IMR-90 (cell line): Measurements from ENCODE around the gene TNFSF12. TPM values are rescaled to one million over a fixed set of nuclear protein-coding genes. Genes with fewer than 3 reads are reported as not detected.
A peak's percentile ranks its signal among the peaks of the same experiment; 100 is the strongest.

ENCODE experiments used
- ATAC-seq: fragments of 200-7000 bp; cut with Tn5 transposase; 2 replicates; pipeline ENCODE4 v1.9.1; 2020; ENCODE audit warnings: low read depth, mild to moderate bottlenecking, moderate library complexity
- BruUV-seq: library from RNA; stranded (reverse); fragments of 400-500 nt; replicated peaks from 2 replicates; lab custom pipeline; 2021; lab: Mats Ljungman, UMichigan
- CTCF ChIA-PET: fragments of 300-600 bp; formaldehyde crosslinking; extraction: SDS; loops from one replicate; lab custom pipeline; 2021; ENCODE audit warnings: antibody characterized with exemption; lab: Yijun Ruan, JAX
- POLR2A ChIA-PET: fragments of 300-600 bp; sonication (Branson Sonifier 250); formaldehyde crosslinking; loops from one replicate; lab custom pipeline; 2022; ENCODE audit warnings: antibody characterized with exemption; ENCODE audit not compliant: unreplicated experiment; lab: Charles Lee
- DNase-seq: peaks from one replicate; pipeline ENCODE4 v3.0.0; 2013
- H2AFZ ChIP-seq: replicated peaks from 2 replicates; pipeline ENCODE3; 2013; ENCODE audit warnings: low read length, mild to moderate bottlenecking; ENCODE audit not compliant: poor library complexity
- H2AK5ac ChIP-seq: 2 replicates; pipeline ENCODE4 v1.6.1; 2013; ENCODE audit warnings: low read depth, low read length, inconsistent platforms
- H2AK9ac ChIP-seq: replicated peaks from 2 replicates; pipeline ENCODE3; 2013; ENCODE audit warnings: mild to moderate bottlenecking, low read depth, low read length, moderate library complexity; ENCODE audit not compliant: poor library complexity
- H2BK120ac ChIP-seq: 2 replicates; pipeline ENCODE4 v1.6.1; 2013; ENCODE audit warnings: low read depth, low read length, inconsistent platforms
- H2BK15ac ChIP-seq: 3 replicates; pipeline ENCODE4 v1.6.1; 2013; ENCODE audit warnings: low read depth, low read length, inconsistent platforms
- H2BK20ac ChIP-seq: 2 replicates; pipeline ENCODE4 v1.6.1; 2013; ENCODE audit warnings: low read depth, mild to moderate bottlenecking, inconsistent platforms, low read length, moderate library complexity
- H2BK5ac ChIP-seq: 2 replicates; pipeline ENCODE4 v1.6.1; 2013; ENCODE audit warnings: mild to moderate bottlenecking, low read depth, low read length, inconsistent platforms; ENCODE audit not compliant: poor library complexity, severe bottlenecking
- H3K14ac ChIP-seq: replicated peaks from 2 replicates; pipeline ENCODE4 v1.6.1; 2013; ENCODE audit warnings: low read depth, low read length, inconsistent platforms
- H3K18ac ChIP-seq: 2 replicates; pipeline ENCODE4 v1.6.1; 2013; ENCODE audit warnings: low read depth, low read length, control low read depth
- H3K23ac ChIP-seq: 2 replicates; pipeline ENCODE4 v1.6.1; 2013; ENCODE audit warnings: low read depth, low read length, inconsistent platforms
- H3K27ac ChIP-seq: 2 replicates; pipeline ENCODE4 v1.5.1; 2013; ENCODE audit warnings: mild to moderate bottlenecking, control low read depth, low read length; ENCODE audit not compliant: insufficient read depth
- H3K27me3 ChIP-seq: 2 replicates; pipeline ENCODE4 v1.6.1; 2013; ENCODE audit warnings: low read length; ENCODE audit not compliant: control insufficient read depth, insufficient read depth
- H3K36me3 ChIP-seq: 2 replicates; pipeline ENCODE4 v1.6.1; 2013; ENCODE audit warnings: low read length, mixed read lengths; ENCODE audit not compliant: control insufficient read depth, insufficient read depth
- H3K4ac ChIP-seq: 2 replicates; pipeline ENCODE4 v1.6.1; 2013; ENCODE audit warnings: low read depth, low read length, inconsistent platforms
- H3K4me1 ChIP-seq: 2 replicates; pipeline ENCODE4 v1.6.1; 2013; ENCODE audit warnings: low read length, mixed read lengths; ENCODE audit not compliant: control insufficient read depth, insufficient read depth
- H3K4me2 ChIP-seq: 2 replicates; pipeline ENCODE4 v1.6.1; 2013; ENCODE audit warnings: low read depth, mild to moderate bottlenecking, control low read depth, low read length, moderate library complexity
- H3K4me3 ChIP-seq: 2 replicates; pipeline ENCODE4 v1.5.1; 2013; ENCODE audit warnings: low read depth, mild to moderate bottlenecking, control low read depth, low read length, moderate library complexity; ENCODE audit not compliant: insufficient read depth
- H3K56ac ChIP-seq: 2 replicates; pipeline ENCODE4 v1.6.1; 2013; ENCODE audit warnings: low read length, inconsistent platforms; ENCODE audit not compliant: insufficient read depth; ENCODE audit errors: extremely low read depth
- H3K79me1 ChIP-seq, 2 experiments: 2 replicates each; pipeline ENCODE4 v1.6.1; 2013; ENCODE audit warnings: low read length in 2 of 2, inconsistent platforms in 1 of 2, low read depth in 1 of 2
- H3K9ac ChIP-seq: 2 replicates; pipeline ENCODE4 v1.6.1; 2013; ENCODE audit warnings: low read depth, low read length, control low read depth
- H3K9me1 ChIP-seq: 2 replicates; pipeline ENCODE4 v1.6.1; 2013; ENCODE audit warnings: low read length, inconsistent platforms; ENCODE audit not compliant: insufficient read depth
- H3K9me3 ChIP-seq: 2 replicates; pipeline ENCODE4 v1.6.1; 2013; ENCODE audit warnings: low read length; ENCODE audit not compliant: control insufficient read depth, insufficient read depth
- H4K20me1 ChIP-seq: 2 replicates; pipeline ENCODE4 v1.6.1; 2013; ENCODE audit warnings: low read length, inconsistent platforms; ENCODE audit not compliant: insufficient read depth
- H4K5ac ChIP-seq: 2 replicates; pipeline ENCODE4 v1.6.1; 2013; ENCODE audit warnings: mild to moderate bottlenecking, low read depth, low read length, control low read depth
- H4K8ac ChIP-seq, 2 experiments: 2 replicates each; pipeline ENCODE4 v1.6.1; 2013; ENCODE audit warnings: low read depth in 2 of 2, low read length in 2 of 2, control low read depth in 1 of 2, inconsistent platforms in 1 of 2
- H4K91ac ChIP-seq: 2 replicates; pipeline ENCODE4 v1.6.1; 2013; ENCODE audit warnings: low read depth, low read length, inconsistent platforms; ENCODE audit not compliant: insufficient read depth
- CEBPB ChIP-seq: IDR thresholded peaks from 2 replicates; pipeline ENCODE4 v1.6.1; 2012; ENCODE audit warnings: low read depth, low read length, improper control_type of control experiment
- CHD1 ChIP-seq: IDR thresholded peaks from 2 replicates; pipeline ENCODE4 v1.6.1; 2012; ENCODE audit warnings: low read depth, low read length, improper control_type of control experiment
- CTCF ChIP-seq: conservative IDR thresholded peaks from 2 replicates; pipeline ENCODE4 v1.5.1; 2012; ENCODE audit warnings: mild to moderate bottlenecking, low read depth, low read length, improper control_type of control experiment
- ELK1 ChIP-seq: fragments of 150-350 bp; IDR thresholded peaks from 2 replicates; pipeline ENCODE4 v1.6.1; 2016; ENCODE audit warnings: low read depth, mild to moderate bottlenecking, low read length, moderate library complexity, borderline replicate concordance
- FOS ChIP-seq: fragments of 150-350 bp; IDR thresholded peaks from 2 replicates; pipeline ENCODE4 v1.6.1; 2016; ENCODE audit warnings: low read depth, low read length
- MAFK ChIP-seq: IDR thresholded peaks from 2 replicates; pipeline ENCODE4 v1.6.1; 2012; ENCODE audit warnings: low read depth, low read length, improper control_type of control experiment
- MAZ ChIP-seq: IDR thresholded peaks from 2 replicates; pipeline ENCODE4 v1.6.1; 2012; ENCODE audit warnings: low read depth, mild to moderate bottlenecking, low read length, improper control_type of control experiment, moderate library complexity, borderline replicate concordance
- MXI1 ChIP-seq: IDR thresholded peaks from 2 replicates; pipeline ENCODE4 v1.6.1; 2012; ENCODE audit warnings: low read depth, mild to moderate bottlenecking, low read length, moderate library complexity, borderline replicate concordance
- NFE2L2 ChIP-seq: fragments of 150-350 bp; IDR thresholded peaks from 2 replicates; pipeline ENCODE4 v1.6.1; 2016; ENCODE audit warnings: low read depth, mild to moderate bottlenecking, low read length
- POLR2A ChIP-seq: IDR thresholded peaks from 2 replicates; pipeline ENCODE4 v1.6.1; 2012; ENCODE audit warnings: mild to moderate bottlenecking, low read depth, low read length
- RAD21 ChIP-seq: IDR thresholded peaks from 2 replicates; pipeline ENCODE4 v1.6.1; 2012; ENCODE audit warnings: low read length, improper control_type of control experiment
- RCOR1 ChIP-seq: IDR thresholded peaks from 2 replicates; pipeline ENCODE4 v1.6.1; 2012; ENCODE audit warnings: mild to moderate bottlenecking, low read length, improper control_type of control experiment; ENCODE audit not compliant: insufficient replicate concordance
- RFX5 ChIP-seq: IDR thresholded peaks from 2 replicates; pipeline ENCODE4 v1.8.0; 2012; ENCODE audit warnings: low read depth, mild to moderate bottlenecking, low read length, moderate library complexity
- SMC3 ChIP-seq: fragments of 150-350 bp; IDR thresholded peaks from 2 replicates; pipeline ENCODE4 v1.6.1; 2016; ENCODE audit warnings: low read depth, mild to moderate bottlenecking, antibody characterized with exemption, low read length, moderate library complexity
- USF2 ChIP-seq: fragments of 150-350 bp; IDR thresholded peaks from 2 replicates; pipeline ENCODE4 v1.6.1; 2017; ENCODE audit warnings: mild to moderate bottlenecking, antibody characterized with exemption, low read length, low read depth
- WGBS, 2 experiments: methylation state at CpG; one replicate each; pipeline versions ENCODE4 v1.1.5 to v1.1.7; 2013; ENCODE audit warnings: missing lambda C conversion rate in 2 of 2; ENCODE audit not compliant: insufficient read length in 1 of 2; ENCODE audit errors: extremely low coverage in 2 of 2; 5-methylcytosine and 5-hydroxymethylcytosine counted together
- dilution Hi-C: fragments of 300-500 bp; cut with HindIII; formaldehyde crosslinking; loops from one replicate; pipeline ENCODE4 v1.14.3; 2018; ENCODE audit warnings: low sequenced_read_pairs; ENCODE audit not compliant: unreplicated experiment
- in situ Hi-C: fragments of 300-500 bp; cut with MboI; formaldehyde crosslinking; loops from 3 replicates; pipeline ENCODE4 v1.14.3; 2019; ENCODE audit warnings: low sequenced_read_pairs, inconsistent platforms, mixed read lengths
- intact Hi-C: fragments of 100-400 bp; cut with micrococcal nuclease; formaldehyde crosslinking; loops from 2 replicates; pipeline ENCODE4 v1.10.0; 2022
- polyA plus RNA-seq, 3 experiments: library from polyadenylated mRNA; depleted of rRNA; stranded (reverse); fragments of >200 nt; gene quantifications; 2 replicates each; pipeline ENCODE4 v1.2.3, GENCODE V29; 2012; ENCODE audit warnings: low replicate concordance in 1 of 3
- total RNA-seq: library from RNA; depleted of rRNA; stranded (reverse); fragments of >200 nt; gene quantifications from 2 replicates; pipeline ENCODE4 v1.2.3, GENCODE V29; 2012

The TNFSF12 gene
- total and polyA plus RNA-seq, 2 of the 4 experiments (the other 2 are of a cell fraction): 2.7 to 22.0 TPM

- Histone ChIP-seq H4K20me1 (no peaks in the 10 kb centered on the region), H2BK20ac (no peak overlapping the region), H3K4me2 (no peak overlapping the region; the same call in 1 of the 2 replicates), H2AK9ac (peak overlapping the region; percentile 71), H3K4me3 (no peak overlapping the region), H4K91ac (no peak overlapping the region), H3K56ac (no peak overlapping the region), H2BK120ac (no peak overlapping the region), H3K9me3 (no peaks in the 10 kb centered on the region), H3K9ac (no peak overlapping the region), H3K9me1 (no peaks in the 10 kb centered on the region), H3K4ac (no peak overlapping the region), H3K27me3 (no peaks in the 10 kb centered on the region), H3K14ac (no peak overlapping the region), H2AFZ (no peak overlapping the region), H3K27ac (no peak overlapping the region), H4K8ac (no peak overlapping the region), H3K79me1 (peaks cover 25 to 39% of the 10 kb centered on the region in 2 experiments), H3K4me1 (peaks cover 9% of the 10 kb centered on the region), H2BK5ac (no peak overlapping the region), H4K5ac (no peak overlapping the region), H3K36me3 (peaks cover 29% of the 10 kb centered on the region), H2BK15ac (no peak overlapping the region), H3K23ac (no peak overlapping the region), H3K18ac (no peak overlapping the region), H2AK5ac (no peak overlapping the region)
- ChIA-PET CTCF (no interaction called here), POLR2A (no interaction called here)
- dilution Hi-C loops (no loop called here), intact Hi-C loops (loop anchor here (5.0 to 10.0 kb wide), 3 partner anchors 211 to 518 kb away; partner anchors contain the start of genes KCTD11, NEURL4 and SLC16A11), in situ Hi-C loops (no loop called here)
- ATAC-seq (no peak), DNase-seq (no peak)
- no TSS peak for BruUV-seq
- WGBS, 2 experiments: 96% methylated on average over 12 of the region's 30 CpGs; no CpG with 5 or more reads in 1 of the 2 experiments
- TF ChIP-seq ELK1 (no peak), NFE2L2 (no peak), FOS (no peak), MAZ (no peak), RAD21 (no peak), SMC3 (no peak), RCOR1 (no peak), CHD1 (no peak), MXI1 (no peak), POLR2A (no peak), MAFK (no peak), USF2 (no peak), CEBPB (no peak), CTCF (no peak), RFX5 (no peak)
Observed at GRCh38 chr17:7563115-7563869, 14.4 kb downstream of the TNFSF12 start.
